ENCODE measurements around the gene CETN3. TPM values are rescaled to one million over a fixed set of nuclear protein-coding genes. Genes with fewer than 3 reads are reported as not detected.

Gene CETN3
- total and polyA plus RNA-seq, 2 of the 13 experiments (the other 11 are each of a cell fraction or from before 2014, with no cell fraction given): 15.4 to 71.5 TPM

DNA sequence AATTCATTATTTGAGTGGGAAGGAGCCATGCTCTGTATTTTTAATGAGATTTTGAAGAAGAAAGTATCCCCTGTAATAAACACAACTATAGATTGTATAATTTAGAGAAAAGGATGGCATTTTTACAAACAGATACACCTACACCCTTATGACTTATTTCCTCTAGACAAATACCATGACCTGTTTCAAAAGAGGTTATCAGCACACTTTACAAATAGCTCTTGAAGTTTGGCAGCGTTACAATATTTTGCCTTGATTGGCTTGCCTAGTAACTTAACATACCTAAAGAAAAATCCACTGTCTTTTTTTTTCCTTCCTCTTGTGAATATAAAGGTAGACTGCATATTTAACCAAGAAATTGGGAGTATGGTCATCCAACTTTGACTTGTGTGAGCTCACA is 28.5 kb upstream of the CETN3 start:
- intact Hi-C loops (cut with micrococcal nuclease; ENCODE audit: unreplicated experiment) (loop anchor here (2.0 kb wide), 1 partner anchor 37 kb away; the partner anchor contains the start of genes MBLAC2 and POLR3G), in situ Hi-C loops (cut with HindIII; ENCODE audit: extremely low pct_ligation_motif_present, low pct_unique_long_range_greater_than_20kb) (loop anchor here (10.0 kb wide), 2 partner anchors 97 to 167 kb away; no protein-coding TSS in a partner anchor)
- Histone ChIP-seq H2AFZ (ENCODE audit: low read length) (no peak overlapping the region), H3K27ac (ENCODE audit: extremely low read length, insufficient read depth, low read length) (no peak overlapping the region), H3K4me1 (ENCODE audit: insufficient read depth, low read length) (peaks cover 7% of the 10 kb centered on the region), H3K4me3 (replicated peaks in 1 of 3; ENCODE audit: insufficient read depth in 1 of 3, low read depth in 2 of 3, low read length in 3 of 3) (no peak overlapping the region), H3K4me2 (ENCODE audit: low read depth, low read length) (no peak overlapping the region), H3K9me3 (ENCODE audit: low read length) (no peaks in the 10 kb centered on the region), H3K9ac (ENCODE audit: insufficient read depth, low read depth, low read length) (no peak overlapping the region), H3K27me3 (ENCODE audit: control insufficient read depth in 1 of 2, insufficient read depth in 2 of 2, low read length in 2 of 2) (no peaks in the 10 kb centered on the region), H3K79me2 (ENCODE audit: insufficient read depth, low read length) (no peaks in the 10 kb centered on the region), H3K36me3 (replicated peaks in 1 of 2; ENCODE audit: control insufficient read depth in 1 of 2, insufficient read depth in 2 of 2, low read length in 2 of 2) (no peaks in the 10 kb centered on the region), H4K20me1 (ENCODE audit: insufficient read depth, low read length) (no peaks in the 10 kb centered on the region)
- DNase-seq (ENCODE audit: low spot score) (peak; percentile 9), FAIRE-seq (no peak), ATAC-seq (no peak)
- BruUV-seq (replicated peaks): no TSS peak
- ChIA-PET CTCF (ENCODE audit: low intra/inter-chr PET ratio, low total read pairs) (no interaction called here), POLR2A (interaction anchor here (0.6 to 2.5 kb wide), 2 partner anchors 28 to 32 kb away, joined by 3 to 9 read pairs; partner anchors contain the start of gene CETN3)
- WGBS (ENCODE audit: low lambda C conversion rate): 0% methylated on average over 1 of the region's 1 CpG
- TF ChIP-seq LCORL (IDR thresholded peaks at IDR 0.05) (no peak), LCORL (CRISPR knock-in tag; IDR thresholded peaks at IDR 0.05) (no peak), MXD3 (CRISPR knock-in tag; IDR thresholded peaks at IDR 0.05) (no peak), CBX1 (IDR thresholded peaks at IDR 0.05; ENCODE audit: low read depth) (no peak), FOXC1 (CRISPR knock-in tag; IDR thresholded peaks at IDR 0.05; ENCODE audit: borderline replicate concordance) (no peak), HNF4A (CRISPR knock-in tag; IDR thresholded peaks at IDR 0.05) (no peak), E2F2 (CRISPR knock-in tag; IDR thresholded peaks at IDR 0.05; ENCODE audit: borderline replicate concordance) (no peak), MIER3 (CRISPR knock-in tag; IDR thresholded peaks at IDR 0.05; ENCODE audit: borderline replicate concordance) (no peak), TEF (CRISPR knock-in tag; IDR thresholded peaks at IDR 0.05) (no peak), ZNF556 (CRISPR knock-in tag; IDR thresholded peaks at IDR 0.05; ENCODE audit: borderline replicate concordance) (no peak), U2AF1 (optimal IDR thresholded peaks at IDR 0.05; ENCODE audit: low read depth, low read length) (no peak), NR2F6 (IDR thresholded peaks at IDR 0.05) (no peak), NR2F6 (CRISPR knock-in tag; IDR thresholded peaks at IDR 0.05) (no peak; the same call in 1 of the 2 replicates), ZNF652 (CRISPR knock-in tag; IDR thresholded peaks at IDR 0.05; ENCODE audit: borderline replicate concordance, low read depth) (no peak), ELF3 (CRISPR knock-in tag; IDR thresholded peaks at IDR 0.05) (no peak), TERF1 (CRISPR knock-in tag; IDR thresholded peaks at IDR 0.05) (no peak), THAP11 (CRISPR knock-in tag; IDR thresholded peaks at IDR 0.05) (no peak), DBP (CRISPR knock-in tag; IDR thresholded peaks at IDR 0.05; ENCODE audit: not compliant biosample characterization) (no peak), REPIN1 (CRISPR knock-in tag; IDR thresholded peaks at IDR 0.05; ENCODE audit: borderline replicate concordance, low read depth) (no peak), ZNF564 (CRISPR knock-in tag; IDR thresholded peaks at IDR 0.05) (no peak), ZNF432 (CRISPR knock-in tag; IDR thresholded peaks at IDR 0.05; ENCODE audit: borderline replicate concordance) (no peak)
- TF ChIP-seq, protein P1, sequence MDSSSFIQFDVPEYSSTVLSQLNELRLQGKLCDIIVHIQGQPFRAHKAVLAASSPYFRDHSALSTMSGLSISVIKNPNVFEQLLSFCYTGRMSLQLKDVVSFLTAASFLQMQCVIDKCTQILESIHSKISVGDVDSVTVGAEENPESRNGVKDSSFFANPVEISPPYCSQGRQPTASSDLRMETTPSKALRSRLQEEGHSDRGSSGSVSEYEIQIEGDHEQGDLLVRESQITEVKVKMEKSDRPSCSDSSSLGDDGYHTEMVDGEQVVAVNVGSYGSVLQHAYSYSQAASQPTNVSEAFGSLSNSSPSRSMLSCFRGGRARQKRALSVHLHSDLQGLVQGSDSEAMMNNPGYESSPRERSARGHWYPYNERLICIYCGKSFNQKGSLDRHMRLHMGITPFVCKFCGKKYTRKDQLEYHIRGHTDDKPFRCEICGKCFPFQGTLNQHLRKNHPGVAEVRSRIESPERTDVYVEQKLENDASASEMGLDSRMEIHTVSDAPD (CRISPR knock-in tag; IDR thresholded peaks at IDR 0.05): no peak

Measured in HepG2 (cell line).